Heart left ventricle (tissue), 13 donors: ENCODE measurements around the gene TP53RK.

Experiments used
- POLR2A ChIP-seq, 2 donors: fragments of 450-650 bp; IDR thresholded peaks; one replicate each; pipeline ENCODE4 v1.6.1; 2017; ENCODE audit warnings: antibody characterized with exemption in 2 of 2, mild to moderate bottlenecking in 2 of 2, moderate library complexity in 2 of 2
- TF ChIP-seq, protein P1 (sequence below), 12 donors: fragments of 200-600 bp; sonication (generic) in 4 of 12; IDR thresholded peaks; one replicate each; pipeline versions ENCODE4 v1.5.0 to v1.8.0; 2018 to 2022; ENCODE audit warnings: antibody characterized with exemption in 12 of 12, mild to moderate bottlenecking in 5 of 12
- donor health status: ischemic (EF 13 %, LVEDD 7.1; RV severe dilation, severe dysfunction).
- donor health status: DM: no; HTN: yes; CAD: no.
- donor health status: DM: no; HTN: no; CAD: no.
- donor health status: ischemic (EF 25% LVEDD 6.9; RV normal size, moderate dysfunction).
- donor health status: ischemic (EF 25% LVEDD 5.7; RV mildly dilated, moderate dysfunction).
- donor health status: ischemic (EF 35%, LVEDD 5.7; RV mildly dilated, moderate dysfunction).
- donor health status: nonischemic (EF 11% LVEDD 7.7; RV severe dilation, severe dysfunction).
- donor health status: DM: yes; HTN: yes; CAD: no.
- donor health status: PGD.
- donor health status: ischemic (EF 29% LVEDD 5.4; RV normal size, mild dysfunction).
- donor health status: nonischemic (EF 23%, LVEDD 6.1; RV moderate dilation, normal function).

DNA sequence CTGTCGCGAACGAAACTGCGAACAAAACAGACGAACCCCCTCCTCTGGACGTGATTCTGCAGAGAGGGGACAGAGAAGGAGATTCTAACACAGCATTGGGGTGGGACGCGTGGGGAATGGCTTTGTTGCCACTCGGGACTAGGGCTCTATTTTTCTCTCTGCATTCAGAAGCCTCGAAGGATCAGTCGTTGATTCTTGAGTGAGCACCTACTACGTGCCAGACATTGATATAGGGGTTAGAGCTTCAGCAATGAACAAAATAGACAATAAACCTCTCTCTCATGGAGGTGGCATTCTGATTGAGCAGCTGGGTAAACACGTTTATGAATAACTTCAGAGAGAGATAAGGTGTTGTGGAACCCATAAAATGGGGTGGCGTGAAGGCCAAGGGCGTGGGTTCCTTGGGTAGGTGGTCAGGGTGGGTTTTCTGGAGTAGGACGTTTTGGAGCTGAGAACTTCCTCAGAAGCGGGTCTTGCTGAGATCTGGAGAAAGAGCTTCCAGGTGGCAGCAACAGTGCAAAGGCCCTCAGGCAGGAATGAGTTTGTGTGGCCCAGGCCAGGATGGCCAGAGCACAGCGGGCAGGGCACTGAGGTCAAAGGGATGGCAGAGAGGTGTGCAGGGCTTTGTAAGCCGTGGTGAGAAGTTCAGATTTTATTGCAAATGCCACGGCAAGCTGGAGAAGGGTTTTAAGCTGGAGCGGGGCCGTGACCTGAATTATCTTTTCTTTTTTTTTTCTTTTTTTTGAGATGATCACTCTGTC lies 21.1 kb upstream of the TP53RK start:
- TF ChIP-seq POLR2A (IDR thresholded peaks at IDR 0.05), result no peak
- TF ChIP-seq, protein P1, sequence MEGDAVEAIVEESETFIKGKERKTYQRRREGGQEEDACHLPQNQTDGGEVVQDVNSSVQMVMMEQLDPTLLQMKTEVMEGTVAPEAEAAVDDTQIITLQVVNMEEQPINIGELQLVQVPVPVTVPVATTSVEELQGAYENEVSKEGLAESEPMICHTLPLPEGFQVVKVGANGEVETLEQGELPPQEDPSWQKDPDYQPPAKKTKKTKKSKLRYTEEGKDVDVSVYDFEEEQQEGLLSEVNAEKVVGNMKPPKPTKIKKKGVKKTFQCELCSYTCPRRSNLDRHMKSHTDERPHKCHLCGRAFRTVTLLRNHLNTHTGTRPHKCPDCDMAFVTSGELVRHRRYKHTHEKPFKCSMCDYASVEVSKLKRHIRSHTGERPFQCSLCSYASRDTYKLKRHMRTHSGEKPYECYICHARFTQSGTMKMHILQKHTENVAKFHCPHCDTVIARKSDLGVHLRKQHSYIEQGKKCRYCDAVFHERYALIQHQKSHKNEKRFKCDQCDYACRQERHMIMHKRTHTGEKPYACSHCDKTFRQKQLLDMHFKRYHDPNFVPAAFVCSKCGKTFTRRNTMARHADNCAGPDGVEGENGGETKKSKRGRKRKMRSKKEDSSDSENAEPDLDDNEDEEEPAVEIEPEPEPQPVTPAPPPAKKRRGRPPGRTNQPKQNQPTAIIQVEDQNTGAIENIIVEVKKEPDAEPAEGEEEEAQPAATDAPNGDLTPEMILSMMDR (IDR thresholded peaks at IDR 0.05), result no peak
